Measurements from ENCODE around the gene ZNF598.

ZNF598 gene

GRCh38 chr16:2005646-2006045 is 4.0 kb downstream of the ZNF598 start:
- no peak for DNase-seq

DNA sequence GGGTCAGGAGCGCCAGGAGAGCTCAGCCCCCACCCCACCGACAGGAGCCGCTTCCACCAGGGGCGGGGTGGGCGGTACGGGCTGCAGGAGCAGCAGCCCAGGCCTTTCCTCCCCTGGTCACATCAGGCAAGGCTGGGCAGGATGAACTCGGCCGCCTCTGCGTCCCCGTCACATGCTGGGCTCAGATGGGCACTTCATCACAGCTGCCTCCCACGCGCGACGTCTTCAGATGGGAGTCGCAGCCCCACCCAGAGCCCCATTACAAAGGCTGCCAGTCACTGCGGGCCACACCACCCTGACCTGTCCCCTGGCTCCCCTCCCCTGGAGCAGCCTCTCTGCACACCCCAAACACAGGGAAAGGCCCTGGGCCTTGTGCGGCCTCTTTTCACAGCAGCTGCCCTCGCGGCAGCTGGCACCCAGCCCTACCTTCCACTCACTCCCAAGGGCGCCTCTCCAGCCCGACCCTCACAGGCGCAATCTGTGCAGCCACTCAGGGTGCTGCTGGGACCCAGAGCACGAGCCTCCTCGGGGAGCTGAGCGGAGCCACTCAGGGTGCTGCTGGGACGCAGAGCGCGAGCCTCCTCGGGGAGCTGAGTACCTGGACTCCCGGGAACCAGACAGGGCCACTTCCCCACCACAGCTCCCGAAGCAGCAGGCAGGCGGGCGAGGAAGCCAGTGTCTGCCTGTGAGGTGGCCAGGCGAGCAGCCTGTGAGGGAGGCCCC is 4.7 kb downstream of the ZNF598 start:
- no peak for DNase-seq

DNA sequence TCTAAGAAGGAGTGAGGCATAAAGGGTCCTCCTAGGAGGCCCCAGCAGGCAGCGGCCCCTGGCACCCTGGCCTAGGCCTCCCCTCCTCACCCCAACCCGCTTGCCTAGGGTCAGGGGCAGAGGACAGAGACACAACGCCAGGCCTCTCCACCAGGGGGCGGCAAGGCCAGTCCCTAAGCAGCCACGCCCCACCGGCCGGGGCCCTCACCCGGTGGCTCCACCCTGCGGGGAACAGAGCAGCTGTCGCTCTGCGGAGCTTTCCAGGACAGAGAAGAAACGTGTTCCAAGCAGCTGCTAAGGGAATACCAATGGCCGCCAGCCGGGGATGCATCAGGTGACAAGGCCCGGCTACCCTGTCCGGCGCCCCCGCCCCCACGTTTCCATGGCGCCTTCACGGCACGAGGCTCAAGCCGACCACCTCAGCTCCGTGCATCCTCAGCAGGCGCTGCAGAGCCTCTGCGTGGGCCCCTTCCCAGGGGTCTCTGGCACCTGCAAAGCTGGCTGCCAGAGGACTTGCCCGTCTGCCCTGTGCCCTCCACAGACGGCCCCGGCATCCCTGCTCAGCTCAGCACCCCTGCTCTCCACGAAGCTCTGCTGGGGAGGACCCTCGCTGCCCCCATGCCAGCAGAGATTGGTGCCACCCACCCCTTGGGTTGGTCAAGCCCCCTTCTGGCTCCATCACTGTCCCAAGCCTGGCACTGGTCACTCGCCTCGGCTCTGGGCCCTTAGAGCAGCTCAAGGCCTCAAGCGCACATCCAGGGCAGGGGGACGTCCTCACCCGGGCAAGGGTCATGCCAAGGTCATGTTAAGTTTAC is 5.6 kb downstream of the ZNF598 start:
- DNase-seq: peak; percentile 75 to 84

- DNase-seq: no peak
These were observed 6.3 kb downstream of the ZNF598 start for GRCh38 chr16:2003231-2003826.

DNA sequence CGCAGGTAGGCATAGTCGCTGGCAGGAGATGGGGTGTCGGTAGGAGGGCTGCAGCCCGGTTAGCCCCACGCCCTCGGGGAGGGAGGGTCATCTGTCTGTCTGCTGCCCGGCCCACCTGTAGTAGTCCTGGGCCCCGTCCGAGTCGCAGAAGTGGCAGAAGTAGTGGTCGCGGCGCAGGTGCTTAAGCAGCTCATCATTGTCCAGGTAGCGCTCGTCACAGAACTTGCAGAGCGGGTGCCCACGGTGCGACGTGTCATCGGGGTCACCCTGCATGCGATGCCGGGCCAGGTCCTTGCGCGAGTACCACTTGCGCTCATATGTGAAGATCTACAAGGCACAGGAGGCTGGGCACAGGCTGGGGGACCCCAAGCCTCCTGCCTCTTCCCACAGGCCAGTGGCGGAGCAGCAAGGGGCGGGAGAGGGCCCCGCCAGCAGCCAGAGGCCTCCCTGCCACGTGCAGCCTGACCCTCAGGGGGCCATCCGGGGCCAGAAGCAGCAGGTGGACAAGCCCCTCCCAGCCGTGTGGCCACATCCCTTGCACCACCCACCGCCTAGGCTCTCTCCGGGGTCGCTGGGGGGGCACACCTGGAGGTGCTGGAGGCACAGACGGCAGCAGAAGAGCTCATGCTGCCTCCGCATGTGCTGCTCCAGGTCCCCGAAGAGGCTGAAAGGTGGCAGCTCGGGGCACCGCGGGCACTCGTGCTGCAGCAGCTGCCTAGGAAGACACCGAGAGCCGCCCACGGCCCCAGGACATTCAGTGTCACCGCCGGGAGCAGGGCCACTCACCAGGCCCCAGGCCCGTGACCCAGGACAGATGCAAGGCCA is 7.0 kb downstream of the ZNF598 start:
- DNase-seq: no peak

DNA sequence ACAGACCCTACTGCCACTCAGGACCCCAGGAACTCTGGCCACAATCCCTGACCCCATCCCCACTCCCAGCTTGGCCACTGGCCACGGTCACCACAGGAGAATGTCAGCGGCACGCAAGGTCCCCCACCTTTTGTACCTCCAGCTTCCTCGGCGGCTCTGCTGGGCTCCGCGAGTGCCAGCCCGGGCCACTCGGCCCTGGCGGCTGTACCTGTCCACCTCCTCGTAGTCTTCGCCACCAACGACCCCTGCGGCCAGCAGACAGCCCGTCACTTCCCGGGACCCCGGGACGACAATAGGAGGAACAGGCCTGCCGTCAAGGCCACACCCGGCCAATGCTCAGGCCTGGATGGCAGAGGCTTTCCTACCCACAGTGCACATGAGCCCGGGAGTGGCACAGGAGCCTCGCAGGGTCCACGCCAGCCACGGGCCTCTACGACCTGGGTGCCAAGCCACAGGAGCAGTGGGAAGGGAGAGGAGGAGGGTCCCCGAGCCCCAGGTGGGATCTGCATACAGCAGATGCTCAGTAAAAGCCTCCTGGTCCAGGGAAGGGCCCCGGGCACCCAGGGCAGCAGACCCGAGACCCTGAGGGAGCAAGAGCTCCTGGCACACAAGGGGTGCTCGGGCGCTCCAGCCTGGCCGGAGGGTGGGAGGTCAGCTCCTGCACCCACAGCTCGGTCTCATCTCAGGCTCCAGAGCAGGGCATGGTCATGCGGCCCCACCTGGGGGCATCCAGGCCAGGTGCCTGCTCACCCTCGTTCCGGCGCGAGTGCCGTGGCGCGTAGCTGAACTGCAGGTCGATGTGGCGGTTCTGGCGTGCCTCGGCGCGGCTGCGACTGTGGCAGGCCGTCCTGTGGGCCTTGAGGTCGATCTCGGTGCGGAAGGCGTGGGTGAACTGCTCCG is 7.9 kb downstream of the ZNF598 start:
- no peak for DNase-seq

GRCh38 chr16:2001035-2001434 is 8.6 kb downstream of the ZNF598 start:
- DNase-seq: no peak

DNA sequence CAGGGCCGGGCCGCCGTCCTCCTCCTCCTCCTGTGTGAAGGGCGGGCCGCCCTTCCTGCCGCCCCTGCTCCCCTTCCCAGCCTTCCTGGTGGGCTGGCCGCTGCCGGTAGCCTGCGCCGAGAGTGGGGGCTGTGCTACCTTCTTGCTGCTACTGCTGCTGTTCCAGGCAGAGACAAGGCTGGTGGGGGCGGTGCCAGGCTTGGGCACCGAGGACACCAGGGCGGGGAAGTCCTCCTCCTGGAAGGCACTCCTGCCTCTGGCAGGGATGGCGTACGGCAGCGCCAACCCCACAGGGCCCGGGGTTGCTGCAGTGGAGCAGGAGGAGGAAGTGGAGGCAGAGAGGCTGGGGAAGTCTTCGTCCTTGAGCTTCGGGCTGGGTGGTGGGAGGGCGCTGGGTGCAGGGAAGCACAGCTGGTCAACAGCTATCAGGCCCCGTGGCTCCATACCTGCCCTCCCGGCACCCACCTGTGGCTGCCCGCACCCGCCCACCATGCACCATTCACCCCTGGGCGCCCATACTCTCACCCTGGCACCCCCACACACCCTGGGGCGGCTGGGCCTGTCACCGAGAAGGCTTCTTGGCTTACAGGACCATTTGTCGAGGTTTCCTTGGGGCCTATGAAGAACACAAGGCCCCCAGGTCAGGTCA is 9.6 kb downstream of the ZNF598 start:
- DNase-seq: no peak

- DNase-seq: no peak
These were observed 10.5 kb downstream of the ZNF598 start for GRCh38 chr16:1998852-1999801.

DNA sequence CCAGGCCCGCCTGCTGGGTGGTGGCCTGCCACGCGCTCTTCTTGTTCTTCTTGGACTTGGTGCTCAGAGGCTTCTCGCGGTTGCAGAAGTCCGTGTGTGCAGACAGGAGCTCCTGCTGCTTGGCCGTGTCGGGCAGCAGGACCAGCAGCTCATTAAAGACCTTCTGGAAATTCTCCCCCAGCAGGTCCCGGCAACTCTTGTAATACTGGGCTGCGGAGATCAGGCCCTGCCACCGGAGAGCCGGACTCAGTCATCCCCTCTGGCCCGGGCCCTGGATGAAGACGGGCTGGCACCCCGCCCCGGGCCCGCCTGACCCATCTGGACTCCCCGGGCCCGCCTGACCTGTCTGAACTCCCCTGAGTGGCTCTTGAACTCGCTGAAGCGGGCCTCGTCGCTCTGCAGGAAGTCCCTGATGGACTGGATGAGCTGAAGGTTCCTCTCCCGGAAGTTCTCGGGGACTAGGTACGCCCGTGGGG is 11.2 kb downstream of the ZNF598 start:
- DNase-seq: no peak

- no peak for DNase-seq
These were observed 11.9 kb downstream of the ZNF598 start for GRCh38 chr16:1997494-1998359.

- DNase-seq: no peak
These were observed 15.9 kb downstream of the ZNF598 start for GRCh38 chr16:1993731-1994131.

- DNase-seq: no peak
These were observed 16.8 kb downstream of the ZNF598 start for GRCh38 chr16:1992704-1993317.

GRCh38 chr16:1991948-1992703 is 17.5 kb downstream of the ZNF598 start:
- peak; percentile 97 to 99 for DNase-seq

- no peak for DNase-seq
These were observed 18.1 kb downstream of the ZNF598 start for GRCh38 chr16:1991588-1991947.

DNA sequence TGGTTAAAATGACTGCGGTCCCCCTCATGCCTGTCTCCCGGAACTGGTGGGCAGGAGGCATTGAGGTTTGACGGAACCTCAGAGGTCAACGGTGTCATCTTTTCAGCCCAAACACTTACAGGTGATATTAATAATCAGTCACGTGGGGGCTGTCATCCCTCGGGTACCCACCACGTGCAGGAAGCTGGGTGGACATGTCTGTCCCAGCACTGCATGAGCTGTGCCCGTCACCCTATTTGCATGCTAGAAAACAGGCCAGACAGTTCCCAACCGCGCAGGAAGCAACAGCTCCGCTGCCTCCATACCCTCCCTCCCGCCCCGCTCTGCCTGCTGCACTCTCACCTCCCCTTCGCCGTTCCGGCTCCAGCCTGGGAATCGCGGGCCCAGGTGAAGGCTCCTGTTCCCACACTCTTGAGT is 18.5 kb downstream of the ZNF598 start:
- peak in 1 of 2 experiments; percentile 33 for DNase-seq

GRCh38 chr16:1990351-1991134 is 19.1 kb downstream of the ZNF598 start:
- no peak for DNase-seq

Data from stimulated activated CD4-positive, alpha-beta T cell treated with anti-CD3 and anti-CD28 coated beads, Interleukin-4, amount 100 ng/mL, for 4 hours (primary cell).